ENCODE results near the gene IP6K3. TPM values are rescaled to one million over a fixed set of nuclear protein-coding genes. Genes with fewer than 3 reads are reported as not detected.

The IP6K3 gene
- total and polyA plus RNA-seq, 2 experiments from 2014 or later: 0.14 to 0.16 TPM

DNA sequence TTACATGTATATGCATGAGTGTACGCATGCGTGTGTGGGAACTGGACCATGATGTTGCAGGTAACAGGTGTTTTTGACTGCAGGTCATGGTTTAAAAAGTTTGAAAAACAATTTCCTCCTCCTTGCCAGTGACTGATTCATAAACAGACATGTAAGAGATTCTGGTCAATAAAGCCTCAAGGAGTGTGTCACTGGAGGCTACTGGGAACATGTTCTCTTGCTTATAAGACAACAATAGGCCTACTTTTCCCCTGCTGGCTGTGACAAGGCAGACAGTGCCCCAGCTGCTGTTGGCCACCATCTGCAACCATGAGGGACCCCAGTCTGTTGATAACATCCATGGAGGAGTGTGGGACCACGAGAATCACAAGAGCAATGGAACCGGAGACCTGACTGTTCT is 29.5 kb upstream of the IP6K3 start:
- H3K27me3 ChIP-seq (ENCODE audit: insufficient read depth): no peaks in the 10 kb centered on the region
- H3K4me2 ChIP-seq: no peak overlapping the region
- no peaks in the 10 kb centered on the region for H3K9me2 ChIP-seq (ENCODE audit: insufficient read depth)
- H3K4me1 ChIP-seq (ENCODE audit: insufficient read depth): peaks cover 32% of the 10 kb centered on the region
- H3K36me3 ChIP-seq (ENCODE audit: insufficient read depth): peaks cover 14% of the 10 kb centered on the region
- H3K79me2 ChIP-seq (replicated peaks; ENCODE audit: insufficient read depth): no peaks in the 10 kb centered on the region
- H3K27me3 Mint-ChIP-seq (ENCODE audit: insufficient read depth, low read depth, poor library complexity): peaks cover 12% of the 10 kb centered on the region
- H3K27ac ChIP-seq (ENCODE audit: low read depth): no peak overlapping the region
- peaks cover 3% of the 10 kb centered on the region; the same call in 1 of the 2 replicates for H4K20me1 ChIP-seq (replicated peaks; ENCODE audit: insufficient read depth)
- H3K27ac Mint-ChIP-seq: no peak overlapping the region
- no peak for ATAC-seq
- no peaks in the 10 kb centered on the region for H3K9me3 Mint-ChIP-seq
- peaks cover 51% of the 10 kb centered on the region for H3K4me1 Mint-ChIP-seq
- peaks cover 8% of the 10 kb centered on the region for H3F3A ChIP-seq (replicated peaks; ENCODE audit: low read depth)
- no peak for DNase-seq (ENCODE audit: low spot score)
- peaks cover 78% of the 10 kb centered on the region for H3K36me3 Mint-ChIP-seq (ENCODE audit: low read depth)
- TF ChIP-seq ZNF114 (CRISPR knock-in tag; IDR thresholded peaks at IDR 0.05) (no peak), EZH2phosphoT487 (IDR thresholded peaks at IDR 0.05; ENCODE audit: unreplicated experiment) (no peak), CREB1 (CRISPR knock-in tag; IDR thresholded peaks at IDR 0.05; ENCODE audit: low read depth) (no peak), POLR2AphosphoS5 (IDR thresholded peaks at IDR 0.05; ENCODE audit: low read depth) (no peak), REST (IDR thresholded peaks at IDR 0.05; ENCODE audit: unreplicated experiment) (no peak), CTCF (conservative IDR thresholded peaks at IDR 0.05; ENCODE audit: low read depth in 2 of 2) (no peak), ZNF331 (CRISPR knock-in tag; IDR thresholded peaks at IDR 0.05; ENCODE audit: low read depth) (no peak), STAT1 (IDR thresholded peaks at IDR 0.05; ENCODE audit: unreplicated experiment) (no peak), EZH2 (IDR thresholded peaks at IDR 0.05; ENCODE audit: low read depth, unreplicated experiment) (no peak), ETS1 (IDR thresholded peaks at IDR 0.05) (no peak)
- TF ChIP-seq, protein P1, sequence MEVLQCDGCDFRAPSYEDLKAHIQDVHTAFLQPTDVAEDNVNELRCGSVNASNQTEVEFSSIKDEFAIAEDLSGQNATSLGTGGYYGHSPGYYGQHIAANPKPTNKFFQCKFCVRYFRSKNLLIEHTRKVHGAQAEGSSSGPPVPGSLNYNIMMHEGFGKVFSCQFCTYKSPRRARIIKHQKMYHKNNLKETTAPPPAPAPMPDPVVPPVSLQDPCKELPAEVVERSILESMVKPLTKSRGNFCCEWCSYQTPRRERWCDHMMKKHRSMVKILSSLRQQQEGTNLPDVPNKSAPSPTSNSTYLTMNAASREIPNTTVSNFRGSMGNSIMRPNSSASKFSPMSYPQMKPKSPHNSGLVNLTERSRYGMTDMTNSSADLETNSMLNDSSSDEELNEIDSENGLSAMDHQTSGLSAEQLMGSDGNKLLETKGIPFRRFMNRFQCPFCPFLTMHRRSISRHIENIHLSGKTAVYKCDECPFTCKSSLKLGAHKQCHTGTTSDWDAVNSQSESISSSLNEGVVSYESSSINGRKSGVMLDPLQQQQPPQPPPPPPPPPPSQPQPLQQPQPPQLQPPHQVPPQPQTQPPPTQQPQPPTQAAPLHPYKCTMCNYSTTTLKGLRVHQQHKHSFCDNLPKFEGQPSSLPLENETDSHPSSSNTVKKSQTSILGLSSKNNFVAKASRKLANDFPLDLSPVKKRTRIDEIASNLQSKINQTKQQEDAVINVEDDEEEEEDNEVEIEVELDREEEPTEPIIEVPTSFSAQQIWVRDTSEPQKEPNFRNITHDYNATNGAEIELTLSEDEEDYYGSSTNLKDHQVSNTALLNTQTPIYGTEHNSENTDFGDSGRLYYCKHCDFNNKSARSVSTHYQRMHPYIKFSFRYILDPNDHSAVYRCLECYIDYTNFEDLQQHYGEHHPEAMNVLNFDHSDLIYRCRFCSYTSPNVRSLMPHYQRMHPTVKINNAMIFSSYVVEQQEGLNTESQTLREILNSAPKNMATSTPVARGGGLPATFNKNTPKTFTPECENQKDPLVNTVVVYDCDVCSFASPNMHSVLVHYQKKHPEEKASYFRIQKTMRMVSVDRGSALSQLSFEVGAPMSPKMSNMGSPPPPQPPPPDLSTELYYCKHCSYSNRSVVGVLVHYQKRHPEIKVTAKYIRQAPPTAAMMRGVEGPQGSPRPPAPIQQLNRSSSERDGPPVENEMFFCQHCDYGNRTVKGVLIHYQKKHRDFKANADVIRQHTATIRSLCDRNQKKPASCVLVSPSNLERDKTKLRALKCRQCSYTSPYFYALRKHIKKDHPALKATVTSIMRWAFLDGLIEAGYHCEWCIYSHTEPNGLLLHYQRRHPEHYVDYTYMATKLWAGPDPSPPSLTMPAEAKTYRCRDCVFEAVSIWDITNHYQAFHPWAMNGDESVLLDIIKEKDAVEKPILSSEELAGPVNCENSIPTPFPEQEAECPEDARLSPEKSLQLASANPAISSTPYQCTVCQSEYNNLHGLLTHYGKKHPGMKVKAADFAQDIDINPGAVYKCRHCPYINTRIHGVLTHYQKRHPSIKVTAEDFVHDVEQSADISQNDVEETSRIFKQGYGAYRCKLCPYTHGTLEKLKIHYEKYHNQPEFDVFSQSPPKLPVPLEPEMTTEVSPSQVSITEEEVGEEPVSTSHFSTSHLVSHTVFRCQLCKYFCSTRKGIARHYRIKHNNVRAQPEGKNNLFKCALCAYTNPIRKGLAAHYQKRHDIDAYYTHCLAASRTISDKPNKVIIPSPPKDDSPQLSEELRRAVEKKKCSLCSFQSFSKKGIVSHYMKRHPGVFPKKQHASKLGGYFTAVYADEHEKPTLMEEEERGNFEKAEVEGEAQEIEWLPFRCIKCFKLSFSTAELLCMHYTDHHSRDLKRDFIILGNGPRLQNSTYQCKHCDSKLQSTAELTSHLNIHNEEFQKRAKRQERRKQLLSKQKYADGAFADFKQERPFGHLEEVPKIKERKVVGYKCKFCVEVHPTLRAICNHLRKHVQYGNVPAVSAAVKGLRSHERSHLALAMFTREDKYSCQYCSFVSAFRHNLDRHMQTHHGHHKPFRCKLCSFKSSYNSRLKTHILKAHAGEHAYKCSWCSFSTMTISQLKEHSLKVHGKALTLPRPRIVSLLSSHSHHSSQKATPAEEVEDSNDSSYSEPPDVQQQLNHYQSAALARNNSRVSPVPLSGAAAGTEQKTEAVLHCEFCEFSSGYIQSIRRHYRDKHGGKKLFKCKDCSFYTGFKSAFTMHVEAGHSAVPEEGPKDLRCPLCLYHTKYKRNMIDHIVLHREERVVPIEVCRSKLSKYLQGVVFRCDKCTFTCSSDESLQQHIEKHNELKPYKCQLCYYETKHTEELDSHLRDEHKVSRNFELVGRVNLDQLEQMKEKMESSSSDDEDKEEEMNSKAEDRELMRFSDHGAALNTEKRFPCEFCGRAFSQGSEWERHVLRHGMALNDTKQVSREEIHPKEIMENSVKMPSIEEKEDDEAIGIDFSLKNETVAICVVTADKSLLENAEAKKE (CRISPR knock-in tag; IDR thresholded peaks at IDR 0.05): no peak
- H2AFZ ChIP-seq: no peak overlapping the region
- H3K4me3 ChIP-seq: no peak overlapping the region
- H3K4me3 Mint-ChIP-seq: no peak overlapping the region

Measured in GM23338 (cell line).